ENCODE data around the gene C6orf62. TPM values are rescaled to one million over a fixed set of nuclear protein-coding genes. Genes with fewer than 3 reads are reported as not detected.

Gene C6orf62
- total and polyA plus RNA-seq, 3 donors from 2014 or later, result 109 to 139 (median 128) TPM

- no peak overlapping the region for H3K4me3 ChIP-seq
- H3K4me1 ChIP-seq, result peaks cover 4% of the 10 kb centered on the region
- no peaks in the 10 kb centered on the region for H3K36me3 ChIP-seq (ENCODE audit: low read depth, missing control alignments)
- no peak for TF ChIP-seq POLR2A (IDR thresholded peaks at IDR 0.05)
- TF ChIP-seq CTCF (IDR thresholded peaks at IDR 0.05), result no peak
- DNase-seq, result no peak
- WGBS, 2 donors, result 93 to 95% methylated on average over 3 of the region's 3 CpGs
- H3K27ac ChIP-seq, result no peak overlapping the region
- H3K9me3 ChIP-seq, result no peaks in the 10 kb centered on the region
- intact Hi-C loops (cut with DNase I; ENCODE audit: low total_unique reads), result no loop called here
- H3K27me3 ChIP-seq, result no peaks in the 10 kb centered on the region
Measured at GRCh38 chr6:24723270-24723669, 4.3 kb upstream of the C6orf62 start.

DNA sequence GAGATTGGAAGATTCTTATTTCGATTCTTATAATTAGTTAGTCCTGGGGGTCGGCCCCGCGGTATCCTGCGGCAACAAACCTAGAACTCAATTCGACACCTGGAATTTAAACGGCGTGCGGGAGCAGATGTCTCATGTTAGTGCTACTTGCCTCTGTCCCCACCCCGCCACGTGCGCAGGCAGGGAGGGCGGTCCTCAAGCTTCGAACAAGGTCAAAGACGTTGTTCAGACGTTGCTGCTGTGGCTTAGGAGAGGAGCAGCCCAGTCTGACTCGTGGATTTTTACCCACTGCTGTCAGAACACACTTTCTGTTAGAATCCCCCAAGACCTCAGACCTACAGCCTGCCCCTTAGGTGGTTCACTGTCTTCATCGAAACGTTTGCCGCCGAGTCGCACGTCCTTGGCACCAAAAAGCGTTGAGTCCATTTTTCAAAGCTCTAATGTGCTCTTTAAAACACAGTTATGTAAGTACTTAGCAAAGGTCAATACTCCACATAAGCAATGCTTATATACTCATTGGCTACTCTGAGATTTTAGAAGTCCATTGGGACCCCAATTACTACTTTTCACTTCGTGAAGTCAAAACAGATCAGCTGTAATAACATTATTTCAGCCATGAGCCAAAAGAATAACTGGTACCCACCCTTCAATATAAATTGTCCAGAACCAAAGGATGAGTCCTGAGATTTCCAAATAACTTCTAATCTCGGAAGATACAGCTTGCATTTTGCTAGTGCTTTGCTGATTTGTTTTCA lies 2.7 kb upstream of the C6orf62 start:
- no peaks in the 10 kb centered on the region for H3K9me3 ChIP-seq
- peaks cover 4% of the 10 kb centered on the region for H3K4me1 ChIP-seq
- peak; percentile 84 for TF ChIP-seq POLR2A (IDR thresholded peaks at IDR 0.05)
- TF ChIP-seq CTCF (IDR thresholded peaks at IDR 0.05), result no peak
- H3K27me3 ChIP-seq, result no peaks in the 10 kb centered on the region
- intact Hi-C loops (cut with DNase I; ENCODE audit: low total_unique reads), result no loop called here
- DNase-seq, result peak; percentile 94
- 1 to 2% methylated on average over 24 to 26 of the region's 26 CpGs for WGBS, 2 donors
- no peaks in the 10 kb centered on the region for H3K36me3 ChIP-seq (ENCODE audit: low read depth, missing control alignments)
- H3K27ac ChIP-seq, result peak overlapping the region; percentile 99
- H3K4me3 ChIP-seq, result peak overlapping the region; percentile 95 to 99

GRCh38 chr6:24720604-24721460 lies 1.9 kb upstream of the C6orf62 start:
- intact Hi-C loops (cut with DNase I; ENCODE audit: low total_unique reads), result no loop called here
- H3K4me3 ChIP-seq, result peak overlapping the region; percentile 95 to 99
- TF ChIP-seq CTCF (IDR thresholded peaks at IDR 0.05) (peak in 1 of 3 experiments; percentile 1), POLR2A (IDR thresholded peaks at IDR 0.05) (peak; percentile 94)
- DNase-seq, result peak; percentile 100
- WGBS, 2 donors, result 0 to 1% methylated on average over 59 to 60 of the region's 60 CpGs
- H3K27ac ChIP-seq, result peak overlapping the region; percentile 99
- no peaks in the 10 kb centered on the region for H3K36me3 ChIP-seq (ENCODE audit: low read depth, missing control alignments)
- no peaks in the 10 kb centered on the region for H3K9me3 ChIP-seq
- peaks cover 4% of the 10 kb centered on the region for H3K4me1 ChIP-seq
- H3K27me3 ChIP-seq, result no peaks in the 10 kb centered on the region

DNA sequence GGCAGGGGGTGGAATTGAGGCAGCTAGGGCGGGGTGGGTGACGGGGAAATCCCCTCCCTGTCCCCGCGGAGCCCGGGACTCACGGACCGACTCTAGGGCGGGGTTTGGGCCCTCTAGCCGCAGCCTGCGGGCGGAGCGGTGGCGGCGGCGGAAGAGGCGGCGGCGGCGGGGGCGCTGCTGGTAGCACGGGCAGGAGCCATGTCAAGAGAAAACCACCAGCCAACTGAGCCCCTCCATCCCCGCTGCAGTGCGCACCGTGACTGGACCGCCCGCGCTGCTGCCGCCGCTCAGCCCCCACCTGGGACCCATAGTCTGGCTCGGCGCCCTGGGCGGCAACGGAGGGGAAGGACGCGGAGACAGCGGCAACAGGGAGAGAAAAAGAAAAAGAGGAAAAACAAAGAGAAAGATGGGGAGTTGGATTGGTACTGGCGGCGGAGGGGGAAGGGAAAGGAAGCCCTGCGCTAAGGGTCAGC lies 1.2 kb upstream of the C6orf62 start:
- no peaks in the 10 kb centered on the region for H3K27me3 ChIP-seq
- no peaks in the 10 kb centered on the region for H3K9me3 ChIP-seq
- no peaks in the 10 kb centered on the region for H3K36me3 ChIP-seq (ENCODE audit: low read depth, missing control alignments)
- intact Hi-C loops (cut with DNase I; ENCODE audit: low total_unique reads), result no loop called here
- WGBS, 2 donors, result 0% methylated on average over 14 to 39 of the region's 39 CpGs
- peak overlapping the region; percentile 99 for H3K27ac ChIP-seq
- H3K4me3 ChIP-seq, result peak overlapping the region; percentile 95 to 99
- peaks cover 4% of the 10 kb centered on the region for H3K4me1 ChIP-seq
- peak; percentile 27 for DNase-seq
- TF ChIP-seq CTCF (IDR thresholded peaks at IDR 0.05), result no peak
- no peak for TF ChIP-seq POLR2A (IDR thresholded peaks at IDR 0.05)

Data from testis (tissue), 3 donors.